Transverse colon (tissue), 3 donors: ENCODE data around the gene TRAF6.

Experiments
- CTCF ChIP-seq, 5 experiments: fragments of 200-600 bp in 3 of 5; fragments of 450-650 bp in 2 of 5; sonication (generic) in 3 of 5; IDR thresholded peaks; 1 replicate in 2 of 5; 2 replicates in 3 of 5; pipeline ENCODE4 v1.5.1; 2016 to 2017; ENCODE audit warnings: antibody characterized with exemption in 5 of 5, inconsistent platforms in 3 of 5, mild to moderate bottlenecking in 2 of 5, moderate library complexity in 1 of 5
- EP300 ChIP-seq: sonication (generic); formaldehyde crosslinking; IDR thresholded peaks from one replicate; pipeline ENCODE4 v1.6.1; 2017; ENCODE audit warnings: antibody characterized with exemption, low read depth
- POLR2A ChIP-seq: fragments of 450-650 bp; IDR thresholded peaks from one replicate; pipeline ENCODE4 v1.6.1; 2016; ENCODE audit warnings: antibody characterized with exemption, mild to moderate bottlenecking, moderate library complexity

- TF ChIP-seq CTCF (IDR thresholded peaks at IDR 0.05), result no peak
- no peak for TF ChIP-seq POLR2A
- TF ChIP-seq EP300, result no peak
Measured at GRCh38 chr11:36510594-36510942, 496 bp upstream of the TRAF6 start.
